Astrocyte (in vitro differentiated cells and primary cell): ENCODE measurements around the gene CLMP. TPM values are rescaled to one million over a fixed set of nuclear protein-coding genes. Genes with fewer than 3 reads are reported as not detected.

Experiments used
- DNase-seq: peaks from one replicate; pipeline ENCODE4 v3.0.0-alpha.2; 2010; ENCODE audit warnings: low read depth
- FAIRE-seq: peaks from 2 replicates; lab custom pipeline; 2011; peaks lifted over from hg19 to GRCh38; lab: Jason Lieb, UNC
- H2AFZ ChIP-seq: 2 replicates; pipeline ENCODE4 v1.6.0; 2012; ENCODE audit warnings: low read depth, low read length, inconsistent platforms
- H3K27ac ChIP-seq: 2 replicates; pipeline ENCODE4 v1.5.1; 2011; ENCODE audit warnings: low read depth, low read length, inconsistent platforms
- H3K27me3 ChIP-seq: 2 replicates; pipeline ENCODE4 v1.6.0; 2011; ENCODE audit warnings: low read length, inconsistent platforms; ENCODE audit not compliant: insufficient read depth
- H3K36me3 ChIP-seq: 2 replicates; pipeline ENCODE4 v1.5.1; 2011; ENCODE audit warnings: low read length, inconsistent platforms; ENCODE audit not compliant: insufficient read depth
- H3K4me1 ChIP-seq: 2 replicates; pipeline ENCODE4 v1.5.1; 2011; ENCODE audit warnings: low read length, inconsistent platforms; ENCODE audit not compliant: insufficient read depth
- H3K4me2 ChIP-seq: 2 replicates; pipeline ENCODE4 v1.6.0; 2012; ENCODE audit warnings: low read length, inconsistent platforms
- H3K4me3 ChIP-seq: 2 replicates; pipeline ENCODE4 v1.5.1; 2011; ENCODE audit warnings: low read depth, mild to moderate bottlenecking, low read length, inconsistent platforms; ENCODE audit not compliant: insufficient read depth
- H3K79me2 ChIP-seq: 2 replicates; pipeline ENCODE4 v1.6.0; 2012; ENCODE audit warnings: mild to moderate bottlenecking, low read length, inconsistent platforms; ENCODE audit not compliant: insufficient read depth
- H3K9ac ChIP-seq: 2 replicates; pipeline ENCODE4 v1.6.0; 2012; ENCODE audit warnings: mild to moderate bottlenecking, low read length, inconsistent platforms
- H3K9me3 ChIP-seq: 2 replicates; pipeline ENCODE4 v1.5.1; 2012; ENCODE audit warnings: low read depth, mild to moderate bottlenecking, low read length, inconsistent platforms; ENCODE audit not compliant: insufficient read depth
- H4K20me1 ChIP-seq: 2 replicates; pipeline ENCODE4 v1.6.0; 2012; ENCODE audit warnings: low read length, inconsistent platforms; ENCODE audit not compliant: insufficient read depth
- H3K27ac Mint-ChIP-seq: one replicate; pipeline ENCODE4 v1.8.0; 2021; ENCODE audit warnings: mild to moderate bottlenecking, mixed read lengths; ENCODE audit not compliant: unreplicated experiment
- H3K27me3 Mint-ChIP-seq: one replicate; pipeline ENCODE4 v1.8.0; 2021; ENCODE audit warnings: low read depth, mixed read lengths; ENCODE audit not compliant: unreplicated experiment
- H3K36me3 Mint-ChIP-seq: one replicate; pipeline ENCODE4 v1.8.0; 2021; ENCODE audit warnings: low read depth, mixed read lengths; ENCODE audit not compliant: unreplicated experiment
- H3K4me1 Mint-ChIP-seq: one replicate; pipeline ENCODE4 v1.8.0; 2021; ENCODE audit warnings: low read depth, mixed read lengths; ENCODE audit not compliant: unreplicated experiment
- H3K4me3 Mint-ChIP-seq: one replicate; pipeline ENCODE4 v1.8.0; 2021; ENCODE audit warnings: mild to moderate bottlenecking, moderate library complexity, mixed read lengths; ENCODE audit not compliant: unreplicated experiment
- H3K9me3 Mint-ChIP-seq: one replicate; pipeline ENCODE4 v1.8.0; 2021; ENCODE audit warnings: mild to moderate bottlenecking, mixed read lengths; ENCODE audit not compliant: unreplicated experiment
- CTCF ChIP-seq: IDR thresholded peaks from 2 replicates; pipeline ENCODE4 v1.5.1; 2011; ENCODE audit warnings: low read depth, mild to moderate bottlenecking, inconsistent platforms, low read length, moderate library complexity; ENCODE audit not compliant: insufficient read depth
- EZH2 ChIP-seq: IDR thresholded peaks from 2 replicates; pipeline ENCODE4 v1.6.1; 2012; ENCODE audit warnings: mild to moderate bottlenecking, low read length, inconsistent platforms; ENCODE audit not compliant: insufficient read depth
- total RNA-seq: library from RNA; stranded (reverse); gene quantifications from 2 replicates; pipeline ENCODE4 v1.2.1, GENCODE V29; 2021

Gene CLMP
- total RNA-seq, 1 donor from 2014 or later, result 16.0 TPM

GRCh38 chr11:123116486-123116885 is 78.6 kb downstream of the CLMP start:
- H3K4me2 ChIP-seq, result no peak overlapping the region
- no peaks in the 10 kb centered on the region for H3K27me3 ChIP-seq
- TF ChIP-seq CTCF (no peak), EZH2 (no peak)
- Mint-ChIP-seq H3K36me3 (peaks cover 7% of the 10 kb centered on the region), H3K27me3 (no peaks in the 10 kb centered on the region), H3K4me1 (peaks cover 3% of the 10 kb centered on the region), H3K27ac (no peak overlapping the region), H3K9me3 (peaks cover 3% of the 10 kb centered on the region), H3K4me3 (no peak overlapping the region)
- H3K79me2 ChIP-seq, result peaks cover 3% of the 10 kb centered on the region
- H3K9me3 ChIP-seq, result no peaks in the 10 kb centered on the region
- H3K9ac ChIP-seq, result no peak overlapping the region
- no peaks in the 10 kb centered on the region for H3K4me1 ChIP-seq
- FAIRE-seq (no peak), DNase-seq (no peak)
- H3K36me3 ChIP-seq, result no peaks in the 10 kb centered on the region
- H3K27ac ChIP-seq, result no peak overlapping the region
- H4K20me1 ChIP-seq, result no peaks in the 10 kb centered on the region
- H2AFZ ChIP-seq, result no peak overlapping the region
- H3K4me3 ChIP-seq, result no peak overlapping the region

- H3K4me3 Mint-ChIP-seq, result no peak overlapping the region
- H3K27me3 ChIP-seq, result no peaks in the 10 kb centered on the region
- peaks cover 3% of the 10 kb centered on the region for H3K79me2 ChIP-seq
- TF ChIP-seq CTCF, result peak; percentile 83
- no peak for TF ChIP-seq EZH2
- no peak overlapping the region for H3K9ac ChIP-seq
- no peak overlapping the region for H3K27ac Mint-ChIP-seq
- no peaks in the 10 kb centered on the region for H3K27me3 Mint-ChIP-seq
- H3K4me1 Mint-ChIP-seq, result peaks cover 4% of the 10 kb centered on the region
- peaks cover 5% of the 10 kb centered on the region for H4K20me1 ChIP-seq
- no peak overlapping the region for H3K27ac ChIP-seq
- peak; percentile 46 for DNase-seq
- H3K9me3 Mint-ChIP-seq, result peaks cover 4% of the 10 kb centered on the region
- no peaks in the 10 kb centered on the region for H3K4me1 ChIP-seq
- FAIRE-seq, result peak; percentile 85
- no peak overlapping the region for H3K4me3 ChIP-seq
- H3K36me3 ChIP-seq, result no peaks in the 10 kb centered on the region
- no peaks in the 10 kb centered on the region for H3K9me3 ChIP-seq
- no peak overlapping the region for H2AFZ ChIP-seq
- peaks cover 7% of the 10 kb centered on the region for H3K36me3 Mint-ChIP-seq
- no peak overlapping the region for H3K4me2 ChIP-seq
These were observed 83.6 kb downstream of the CLMP start for GRCh38 chr11:123111465-123111864.

GRCh38 chr11:123110397-123110796 is 84.7 kb downstream of the CLMP start:
- Histone ChIP-seq H3K27me3 (no peaks in the 10 kb centered on the region), H3K4me1 (no peaks in the 10 kb centered on the region), H3K9ac (no peak overlapping the region), H3K9me3 (no peaks in the 10 kb centered on the region), H2AFZ (no peak overlapping the region), H3K4me3 (no peak overlapping the region), H3K4me2 (no peak overlapping the region), H3K79me2 (peaks cover 3% of the 10 kb centered on the region), H4K20me1 (peaks cover 5% of the 10 kb centered on the region), H3K36me3 (no peaks in the 10 kb centered on the region), H3K27ac (no peak overlapping the region)
- peaks cover under 1% of the 10 kb centered on the region for H3K36me3 Mint-ChIP-seq
- no peak overlapping the region for H3K4me3 Mint-ChIP-seq
- FAIRE-seq, result no peak
- no peaks in the 10 kb centered on the region for H3K27me3 Mint-ChIP-seq
- H3K27ac Mint-ChIP-seq, result no peak overlapping the region
- TF ChIP-seq CTCF, result no peak
- TF ChIP-seq EZH2, result no peak
- no peak for DNase-seq
- H3K4me1 Mint-ChIP-seq, result peaks cover 7% of the 10 kb centered on the region
- peaks cover 4% of the 10 kb centered on the region for H3K9me3 Mint-ChIP-seq
